Gastrocnemius medialis (tissue), 4 donors: Measurements from ENCODE around the gene FRY.

Experiments used
- CTCF ChIP-seq, 5 experiments: fragments of 450-650 bp in 3 of 5; fragments of 200-600 bp in 2 of 5; sonication (generic) in 2 of 5; IDR thresholded peaks in 4 of 5; conservative IDR thresholded peaks in 1 of 5; 1 replicate in 4 of 5; 2 replicates in 1 of 5; pipeline ENCODE4 v1.5.1; 2016 to 2019; ENCODE audit warnings: antibody characterized with exemption in 5 of 5, mild to moderate bottlenecking in 3 of 5, moderate library complexity in 3 of 5
- POLR2A ChIP-seq, 2 donors: fragments of 450-650 bp; IDR thresholded peaks; one replicate each; pipeline ENCODE4 v1.6.1; 2017; ENCODE audit warnings: antibody characterized with exemption in 2 of 2, mild to moderate bottlenecking in 2 of 2, moderate library complexity in 2 of 2

GRCh38 chr13:32170841-32171240, 139.3 kb downstream of the FRY start:
- TF ChIP-seq POLR2A (IDR thresholded peaks at IDR 0.05) (no peak), CTCF (IDR thresholded peaks at IDR 0.05 in 4 of 5, conservative IDR thresholded peaks at IDR 0.05 in 1 of 5) (no peak)
